Kidney (tissue), 14 donors: Measurements from ENCODE around the gene RHOV. TPM values are rescaled to one million over a fixed set of nuclear protein-coding genes. Genes with fewer than 3 reads are reported as not detected.

Experiments
- DNase-seq, 5 donors: peaks; one replicate each; pipeline ENCODE4 v3.0.0-alpha.2; 2013 to 2020
- FAIRE-seq: peaks from 2 replicates; lab custom pipeline; 2012; peaks lifted over from hg19 to GRCh38; lab: Jason Lieb, UNC
- H3K27ac ChIP-seq, 2 donors: one replicate each; pipeline ENCODE4 v1.7.0; 2013; ENCODE audit warnings: low read depth in 2 of 2, low read length in 2 of 2, inconsistent platforms in 1 of 2
- H3K27me3 ChIP-seq: one replicate; pipeline ENCODE4 v1.7.1; 2013; ENCODE audit warnings: low read length, inconsistent platforms; ENCODE audit not compliant: control insufficient read depth, insufficient read depth
- H3K36me3 ChIP-seq, 3 donors: one replicate each; pipeline versions ENCODE4 v1.7.0 to v1.7.1; 2013; ENCODE audit warnings: low read length in 3 of 3, control low read depth in 1 of 3, inconsistent platforms in 1 of 3; ENCODE audit not compliant: insufficient read depth in 3 of 3, control insufficient read depth in 2 of 3
- H3K4me1 ChIP-seq, 3 donors: one replicate each; pipeline versions ENCODE4 v1.7.0 to v1.7.1; 2013; ENCODE audit warnings: low read length in 3 of 3, inconsistent platforms in 1 of 3, low read depth in 1 of 3; ENCODE audit not compliant: control insufficient read depth in 2 of 3, insufficient read depth in 2 of 3
- H3K4me3 ChIP-seq, 3 donors: one replicate each; pipeline versions ENCODE4 v1.7.0 to v1.8.1; 2013; ENCODE audit warnings: low read length in 3 of 3, control low read depth in 1 of 3, inconsistent platforms in 1 of 3
- H3K9ac ChIP-seq, 3 donors: one replicate each; pipeline versions ENCODE4 v1.7.0 to v1.7.1; 2013; ENCODE audit warnings: low read length in 3 of 3, control low read depth in 1 of 3, inconsistent platforms in 1 of 3
- H3K9me3 ChIP-seq, 3 donors: one replicate each; pipeline versions ENCODE4 v1.7.0 to v1.7.1; 2013; ENCODE audit warnings: low read length in 3 of 3, control low read depth in 1 of 3, inconsistent platforms in 1 of 3; ENCODE audit not compliant: control insufficient read depth in 2 of 3, insufficient read depth in 1 of 3
- CTCF ChIP-seq: IDR thresholded peaks from 3 replicates; pipeline ENCODE4 v1.5.1; 2012; ENCODE audit warnings: mild to moderate bottlenecking, moderate library complexity, borderline replicate concordance; ENCODE audit not compliant: insufficient read depth; ENCODE audit errors: extremely low read depth
- intact Hi-C: fragments of 100-400 bp; cut with DNase I; formaldehyde crosslinking; loops from one replicate; pipeline ENCODE4 v1.11.1; 2022
- polyA plus RNA-seq: library from polyadenylated mRNA; stranded (reverse); fragments of 350-450 nt; fragmentation: Illumina TruSeq; extraction: RNeasy Lipid Tissue Mini Kit (QIAGEN cat#74804); gene quantifications from one replicate; pipeline ENCODE4 v1.2.3, GENCODE V29; 2014; ENCODE audit warnings: low read depth, low replicate concordance; ENCODE audit not compliant: insufficient read depth
- total RNA-seq: library from RNA; stranded (reverse); fragmentation: NEBNext Ultra II Directional; extraction: Animal tissue kit (Norgen Biotek cat#: 25700); gene quantifications from one replicate; pipeline ENCODE4 v1.2.1, GENCODE V29; 2021
- donor health status: control.
- donor health status: control.
- donor health status: control.
- donor health status: control.
- donor health status: control.
- donor health status: DM: yes; HTN: yes; CAD: no.
- donor health status: Normal renal cell carcinoma (clear cell type).

Gene RHOV
- total and polyA plus RNA-seq, 2 donors from 2014 or later, result 3.0 to 4.6 TPM

GRCh38 chr15:40899536-40900207 lies 25.6 kb upstream of the RHOV start:
- TF ChIP-seq CTCF, result no peak
- no peak overlapping the region for H3K27ac ChIP-seq
- DNase-seq, result no peak

GRCh38 chr15:40894681-40895448 lies 20.8 kb upstream of the RHOV start:
- Histone ChIP-seq H3K9ac (peak overlapping the region; percentile 70 to 91 (median 77)), H3K36me3 (peaks cover 2 to 17% (median 11%) of the 10 kb centered on the region in 3 donors), H3K9me3 (no peaks in the 10 kb centered on the region), H3K4me3 (peak overlapping the region; percentile 78 to 93 (median 81)), H3K4me1 (peaks cover 0 to 18% (median 11%) of the 10 kb centered on the region in 3 donors), H3K27me3 (no peaks in the 10 kb centered on the region), H3K27ac (peak overlapping the region; percentile 82 to 89)
- intact Hi-C loops, result no loop called here
- FAIRE-seq (no peak), DNase-seq (peak; percentile 69 to 90 (median 82))
- peak; percentile 27 for TF ChIP-seq CTCF

More at GRCh38 chr15:40899536-40900207, 25.6 kb upstream of the RHOV start:
- Histone ChIP-seq H3K36me3 (peaks cover 2 to 41% (median 35%) of the 10 kb centered on the region in 3 donors), H3K9me3 (no peaks in the 10 kb centered on the region), H3K4me3 (no peak overlapping the region), H3K9ac (no peak overlapping the region), H3K4me1 (peaks cover 0 to 18% (median 11%) of the 10 kb centered on the region in 3 donors), H3K27me3 (no peaks in the 10 kb centered on the region)
- no peak for FAIRE-seq
- intact Hi-C loops, result loop anchor here (10.0 kb wide), 2 partner anchors 125 to 285 kb away; no protein-coding TSS in a partner anchor

- Histone ChIP-seq H3K9me3 (no peaks in the 10 kb centered on the region), H3K4me3 (peak within 1 kb of the TSS; percentile 78 to 93 (median 81)), H3K4me1 (peaks cover 0 to 18% (median 11%) of the 10 kb centered on the region in 3 donors), H3K36me3 (peaks cover 2 to 8% (median 8%) of the 10 kb centered on the region in 3 donors), H3K27me3 (no peaks in the 10 kb centered on the region), H3K27ac (peak within 1 kb of the TSS; percentile 82 to 89), H3K9ac (peak within 1 kb of the TSS; percentile 70 to 91 (median 85))
- peak; percentile 94 for TF ChIP-seq CTCF
- FAIRE-seq (peak; percentile 39), DNase-seq (peak; percentile 98 to 99 (median 99))
- intact Hi-C loops, result no loop called here
Measured at GRCh38 chr15:40893733-40894680, 20.0 kb upstream of the RHOV start, which contains the start of gene VPS18. Gene VPS18, plus strand, starts transcription at chr15:40894450. Its CDS starts 319 bp downstream, at chr15:40894769.
